Activated CD4-positive, CD25-positive, alpha-beta regulatory T cell treated with anti-CD3 and anti-CD28 coated beads, Interleukin-2, amount 50 U/mL, for 24 hours (primary cell): ENCODE measurements around the gene AK3.

ENCODE experiments used
- ATAC-seq, 2 donors: fragments of 150-1000 bp; cut with Tn5 transposase; one replicate each; pipeline ENCODE4 v1.10.0; 2021; ENCODE audit warnings: mild to moderate bottlenecking in 1 of 2, moderate library complexity in 1 of 2

The AK3 gene

DNA sequence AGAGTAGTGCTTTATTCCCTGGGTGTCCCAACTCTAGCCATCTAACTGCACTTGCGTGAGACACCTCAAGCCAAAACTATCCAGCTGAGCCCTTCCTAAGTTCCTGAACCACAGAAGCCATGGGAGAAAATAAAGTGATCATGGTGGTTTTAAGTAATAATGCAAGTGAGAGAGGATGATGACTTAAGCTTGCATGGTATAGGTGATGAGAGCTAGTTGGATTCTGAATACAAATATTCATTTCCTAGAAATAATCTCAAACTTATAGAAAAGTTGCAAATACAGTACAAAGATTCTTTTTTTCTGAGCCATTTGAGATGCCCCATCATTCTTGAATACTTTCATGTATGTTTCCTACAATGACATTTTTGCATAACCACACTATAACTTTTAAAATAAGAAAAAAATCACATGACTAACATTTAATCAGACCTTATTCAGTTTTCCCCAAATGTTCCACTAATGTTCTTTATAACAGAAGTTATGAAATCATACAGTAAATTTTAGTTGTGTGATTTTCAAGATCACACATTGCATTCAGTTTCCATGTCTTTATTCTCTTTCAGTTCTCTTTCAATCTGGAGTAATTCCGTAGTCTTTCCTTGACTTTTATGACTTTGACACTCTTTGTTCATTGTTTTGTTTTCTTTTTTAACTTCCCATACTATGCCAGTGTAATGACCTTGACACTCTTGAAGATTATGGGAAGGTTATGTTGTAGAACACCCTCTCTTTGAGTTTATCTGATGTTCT lies 5.5 kb upstream of the AK3 start:
- ATAC-seq, result peak; percentile 43 to 58

DNA sequence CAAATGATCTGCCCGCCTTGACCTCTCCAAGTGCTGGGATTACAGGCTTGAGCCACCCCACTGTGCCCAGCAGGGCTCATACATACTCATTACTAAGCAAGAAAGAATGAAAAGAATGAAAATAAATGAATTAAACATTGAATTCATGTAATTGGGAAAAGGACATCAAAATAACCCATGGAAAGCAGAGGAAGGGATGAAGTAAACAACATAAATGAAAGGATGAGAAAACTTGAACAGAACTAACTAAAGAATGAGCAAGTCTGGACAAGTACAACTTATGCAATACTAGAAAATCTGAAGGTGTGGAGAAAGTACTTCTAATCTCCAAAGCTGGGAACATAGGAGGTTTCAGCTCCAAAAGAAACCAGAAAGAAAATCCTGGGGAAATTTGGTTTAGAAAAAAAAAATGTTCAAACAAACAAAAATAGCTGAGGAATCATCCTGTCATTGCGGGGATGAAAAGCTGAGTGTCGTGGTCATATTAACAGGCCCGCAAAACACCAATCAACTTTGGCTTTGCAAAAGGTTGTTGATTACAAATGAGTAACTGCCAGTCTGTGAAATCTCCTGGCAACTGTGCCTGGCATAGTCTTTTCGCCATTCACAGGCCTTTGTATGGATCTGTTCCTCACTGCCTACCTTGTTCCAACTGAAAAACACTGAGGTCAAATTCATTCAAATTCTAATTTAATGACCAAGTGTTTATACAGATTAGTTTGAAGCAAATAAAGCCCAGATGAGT lies 2.3 kb upstream of the AK3 start:
- no peak for ATAC-seq

DNA sequence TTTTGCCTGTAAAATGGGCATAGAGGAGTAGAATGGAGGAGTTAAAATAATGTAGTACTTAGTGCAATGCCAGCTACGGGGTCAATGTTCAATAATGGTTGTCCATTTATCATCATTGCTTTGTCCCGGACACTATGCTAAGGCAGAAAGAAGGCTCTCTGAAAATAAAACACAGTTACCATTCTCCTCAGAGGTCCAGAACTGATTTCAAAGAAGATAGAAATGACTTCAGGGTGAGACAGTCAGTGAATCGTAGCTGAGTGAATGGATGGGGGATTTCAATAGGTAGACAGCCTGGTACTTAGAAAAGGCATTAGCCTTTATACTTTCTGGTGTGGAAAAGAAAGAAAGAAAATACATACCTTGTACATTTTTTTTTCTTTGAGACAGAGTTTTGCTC lies 1.2 kb upstream of the AK3 start:
- no peak for ATAC-seq

DNA sequence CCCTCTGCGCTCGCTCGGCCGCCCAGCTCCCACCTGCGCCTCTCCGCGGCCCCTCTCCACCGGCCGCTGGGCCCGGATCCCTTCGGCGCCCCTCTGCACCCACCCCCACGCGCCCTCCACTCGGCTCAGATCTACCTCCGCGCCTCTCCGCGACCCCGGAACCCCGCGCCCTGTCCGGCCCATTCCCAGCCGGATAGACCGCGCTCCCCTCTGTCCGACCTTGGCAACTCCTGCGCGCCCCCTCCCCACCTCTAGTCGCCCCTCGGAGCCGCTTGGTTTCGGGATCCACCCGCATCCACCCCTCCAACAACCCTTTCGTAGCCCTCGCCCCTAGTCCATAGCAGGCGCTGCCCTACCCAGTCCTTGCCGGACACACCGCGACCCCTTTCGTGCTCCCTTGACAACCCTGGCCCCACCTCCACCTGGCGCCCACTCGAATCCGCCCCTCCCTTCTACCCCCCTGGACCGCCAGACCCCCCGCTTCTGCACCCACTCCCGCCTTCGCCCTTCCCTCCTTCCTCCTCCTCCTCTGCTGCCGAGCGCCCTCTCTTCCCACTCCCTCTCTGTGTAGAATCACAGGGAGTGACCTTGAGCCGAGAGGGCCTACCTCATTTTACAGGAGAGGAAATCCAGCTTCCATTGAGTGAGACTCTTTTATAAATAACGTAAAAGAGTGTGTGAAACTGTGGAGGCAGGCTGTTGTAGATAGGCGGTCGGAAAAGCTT lies 525 bp upstream of the AK3 start:
- ATAC-seq, result no peak

DNA sequence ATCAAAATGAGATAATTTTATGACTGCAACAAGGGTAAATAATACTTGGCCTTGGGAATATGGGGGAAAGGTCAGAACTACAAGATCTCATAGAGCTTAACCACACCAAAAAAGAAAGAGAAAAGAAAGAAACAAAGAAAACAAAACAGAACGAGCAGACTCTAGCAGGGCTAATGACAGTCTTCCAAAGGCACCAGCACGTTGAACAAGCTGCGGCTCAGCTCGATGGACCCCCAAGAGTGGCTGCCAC lies 689 bp downstream of the AK3 start:
- no peak for ATAC-seq

DNA sequence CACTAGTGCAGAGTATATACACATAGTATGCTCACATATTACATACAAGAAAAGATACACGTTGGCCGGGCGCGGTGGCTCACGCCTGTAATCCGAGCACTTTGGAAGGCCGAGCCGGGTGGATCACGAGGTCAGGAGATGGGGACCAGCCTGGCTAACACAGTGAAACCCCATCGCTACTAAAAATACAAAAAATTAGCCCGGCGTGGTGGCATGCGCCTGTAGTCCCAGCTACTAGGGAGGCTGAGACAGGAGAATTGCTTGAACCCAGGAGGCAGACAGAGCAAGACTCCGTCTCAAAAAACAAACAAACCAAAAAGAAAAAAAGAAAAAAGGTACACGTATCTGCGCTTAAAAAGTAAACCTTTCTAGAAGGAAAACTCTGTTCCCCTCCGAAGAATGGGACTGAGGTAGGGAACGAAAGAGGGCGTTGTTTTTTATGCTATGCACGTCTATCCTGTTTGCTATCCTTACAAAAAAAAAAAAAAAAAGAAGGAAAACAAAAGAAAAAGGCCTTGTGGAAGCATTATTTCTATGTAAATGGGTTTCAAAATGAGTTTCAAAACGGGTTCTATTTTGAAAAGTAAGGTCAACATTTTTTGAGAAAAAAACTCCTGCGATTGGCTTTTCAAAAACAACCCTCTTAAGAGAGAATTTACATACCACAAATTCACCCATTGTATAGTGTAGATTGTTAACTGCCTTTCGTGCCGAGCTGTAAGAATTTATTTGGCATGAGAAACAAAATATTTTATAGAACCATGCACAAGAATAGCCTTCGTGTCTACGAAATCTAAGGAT lies 1.2 kb downstream of the AK3 start:
- no peak for ATAC-seq

DNA sequence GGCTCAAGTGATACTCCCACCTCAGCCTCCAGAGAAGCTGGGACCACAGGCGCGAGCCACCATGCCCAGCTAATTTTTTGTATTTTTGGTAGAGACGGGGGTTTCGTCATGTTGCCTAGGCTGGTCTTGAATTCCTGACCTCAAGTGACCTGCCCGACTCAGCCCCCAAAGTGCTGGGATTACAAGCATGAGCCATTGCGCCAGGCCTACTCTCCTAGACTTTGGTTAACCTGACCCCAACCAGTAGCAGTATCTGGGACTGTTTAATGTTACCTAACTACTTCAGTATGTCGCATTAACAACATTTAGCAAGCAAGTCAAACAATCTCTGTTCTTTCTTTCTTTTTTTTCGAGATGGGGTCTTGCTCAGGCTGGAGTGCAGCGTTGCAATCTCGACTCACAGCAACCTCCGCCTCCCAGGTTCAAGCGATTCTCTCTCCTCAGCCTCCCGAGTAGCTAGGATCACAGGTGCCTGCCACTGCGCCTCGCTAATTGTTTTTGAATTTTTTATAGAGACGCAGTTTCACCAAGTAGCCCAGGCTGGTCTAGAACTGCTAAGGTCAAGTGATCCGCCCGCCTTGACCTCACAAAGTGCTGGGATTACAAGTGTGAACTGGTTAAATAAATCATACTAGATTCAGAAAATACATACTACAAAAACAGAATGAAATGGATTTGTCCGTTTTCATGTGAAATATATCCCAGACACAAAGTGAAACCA lies 2.0 kb downstream of the AK3 start:
- no peak for ATAC-seq

DNA sequence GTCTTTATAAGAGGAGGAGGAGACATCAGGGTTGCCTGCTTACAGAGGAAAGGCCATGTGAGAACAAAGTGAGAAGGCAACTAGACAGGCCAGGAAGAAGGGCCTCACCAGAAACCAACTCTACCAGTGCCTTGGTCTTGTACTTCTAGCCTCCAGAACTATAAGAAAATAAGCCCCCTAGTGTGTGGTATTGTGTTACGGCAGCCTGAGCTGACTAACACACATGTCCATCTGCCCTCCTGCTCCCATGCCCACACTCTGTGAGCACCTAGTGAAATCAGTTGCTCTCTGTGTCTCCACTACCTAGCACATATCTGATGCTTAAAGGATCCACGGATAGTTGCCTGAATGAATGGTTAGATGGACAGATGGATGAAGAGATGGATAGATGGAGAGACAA lies 6.9 kb downstream of the AK3 start:
- no peak for ATAC-seq

DNA sequence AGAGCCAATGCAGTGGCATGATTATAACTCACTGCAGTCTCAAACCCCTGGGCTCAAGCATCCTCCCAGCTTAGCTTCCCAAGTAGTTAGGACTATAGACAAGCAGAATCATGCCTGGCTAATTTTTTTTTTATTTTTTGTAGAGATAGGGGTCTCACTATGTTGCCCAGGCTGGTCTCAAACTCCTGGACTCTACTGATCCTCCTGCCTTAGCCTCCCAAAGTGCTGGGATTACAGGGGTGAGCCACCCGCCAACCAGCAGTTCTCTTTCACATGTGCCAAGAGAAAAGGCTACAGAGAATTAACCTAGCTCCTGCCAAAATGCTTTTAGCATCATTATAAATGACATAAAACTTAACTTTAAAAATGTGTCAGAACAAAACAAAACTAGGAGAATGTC lies 8.1 kb downstream of the AK3 start:
- ATAC-seq, result no peak

DNA sequence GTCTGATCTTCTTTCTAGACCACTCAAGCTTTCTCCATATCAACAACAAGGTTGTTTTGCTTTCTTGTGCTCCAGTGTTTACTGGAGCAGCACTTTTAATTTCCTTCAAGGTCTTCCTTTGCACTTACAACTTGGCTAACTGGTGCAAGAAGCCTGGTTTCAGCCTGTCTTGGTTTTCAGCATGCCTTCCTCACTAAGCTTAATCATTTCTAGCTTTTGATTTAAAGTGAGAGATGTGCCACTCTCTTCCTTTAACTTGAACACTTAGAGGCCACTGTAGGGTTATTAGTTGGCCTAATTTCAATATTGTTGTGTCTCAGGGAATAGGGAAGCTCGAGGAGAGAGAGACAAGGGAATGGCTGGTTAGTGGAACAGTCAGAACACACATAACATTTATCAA lies 13.4 kb downstream of the AK3 start:
- no peak for ATAC-seq

DNA sequence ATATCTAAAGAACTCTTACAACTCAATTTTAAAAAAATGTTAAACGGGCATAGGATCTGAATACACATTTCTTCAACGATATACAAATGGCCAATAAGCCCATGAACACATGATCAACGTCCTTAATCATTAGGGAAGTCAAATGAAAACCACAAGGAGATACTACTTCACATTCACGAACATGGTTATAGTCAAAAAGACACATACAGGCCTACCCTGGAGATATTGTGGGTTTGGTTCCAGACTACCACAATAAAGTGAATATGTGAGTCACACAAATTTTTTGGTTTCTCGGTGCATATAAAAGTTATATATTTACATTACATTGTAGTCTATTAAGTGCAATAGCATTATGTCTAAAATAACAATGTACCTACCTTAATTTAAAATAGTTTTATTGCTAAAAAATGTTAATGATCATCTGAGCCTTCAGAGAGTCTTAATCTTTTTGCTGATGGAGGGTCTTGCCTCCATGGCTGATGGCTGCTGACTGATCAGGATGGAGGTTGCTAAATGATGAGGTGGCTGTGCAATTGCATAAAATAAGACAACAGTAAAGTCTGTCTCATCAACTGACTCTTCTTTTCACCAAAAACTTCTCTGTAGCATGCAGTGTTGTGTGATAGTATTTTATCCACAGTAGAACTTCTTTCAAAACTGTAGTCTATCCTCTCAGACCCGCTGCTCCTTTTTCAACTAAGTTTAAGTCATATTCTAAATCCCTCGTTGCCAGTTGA lies 15.1 kb downstream of the AK3 start:
- peak; percentile 90 to 96 for ATAC-seq

DNA sequence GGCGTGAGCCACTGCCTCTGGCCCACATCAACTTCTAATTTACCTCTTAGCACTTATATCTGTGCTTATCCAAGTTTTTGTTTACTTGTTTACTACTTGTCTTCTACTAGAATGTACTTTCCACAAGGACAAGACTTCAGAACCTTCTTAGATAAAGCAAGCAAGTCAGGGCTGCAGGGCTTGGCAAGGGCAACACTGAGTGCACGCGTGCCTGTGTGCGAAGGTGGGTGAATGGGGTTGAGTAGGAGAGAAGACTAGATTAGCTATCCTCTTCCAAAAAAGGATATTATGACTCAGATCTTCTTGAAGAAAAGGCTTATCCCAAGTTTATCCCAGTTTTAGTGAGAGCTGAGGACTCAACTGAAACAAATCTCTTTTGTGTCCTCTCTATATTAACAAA lies 19.3 kb downstream of the AK3 start:
- ATAC-seq, result no peak

DNA sequence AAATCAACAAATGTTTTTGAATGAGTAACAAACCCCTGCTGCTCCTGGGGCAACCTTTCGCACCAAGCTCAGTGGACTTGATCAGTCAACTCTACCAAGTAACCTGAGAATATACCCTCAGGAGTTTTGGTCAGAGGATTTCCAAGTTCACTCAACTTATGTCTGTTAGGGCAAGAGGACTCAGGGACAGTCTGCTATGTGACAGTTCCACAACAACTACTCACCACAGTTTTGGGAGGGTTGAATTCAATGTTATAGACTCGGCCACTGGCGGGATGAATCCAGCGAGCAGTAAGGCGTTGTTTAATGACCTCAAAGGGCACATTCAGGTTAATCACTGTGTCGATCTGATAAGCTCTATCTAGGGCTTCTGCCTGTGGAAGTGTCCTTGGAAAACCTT lies 22.1 kb downstream of the AK3 start:
- no peak for ATAC-seq

DNA sequence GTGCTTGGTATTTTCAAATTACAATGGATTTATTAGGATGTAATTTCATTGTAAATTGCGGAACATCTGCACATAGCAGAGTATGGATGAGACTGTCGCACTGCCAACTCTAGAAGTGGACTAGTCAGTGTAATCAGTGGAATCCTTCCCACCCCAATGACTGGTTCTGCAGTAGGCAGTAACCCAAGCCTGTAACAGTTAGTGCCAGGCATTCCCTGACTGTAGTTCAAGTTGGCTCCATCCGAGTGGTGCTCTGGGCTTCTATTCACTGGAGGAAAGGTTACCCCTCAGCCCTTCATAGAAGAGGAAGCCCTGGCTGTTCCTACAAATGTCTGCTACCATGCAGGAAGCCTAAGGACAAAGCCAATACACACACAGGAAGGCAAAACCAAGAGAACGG lies 23.2 kb downstream of the AK3 start:
- ATAC-seq, result no peak

DNA sequence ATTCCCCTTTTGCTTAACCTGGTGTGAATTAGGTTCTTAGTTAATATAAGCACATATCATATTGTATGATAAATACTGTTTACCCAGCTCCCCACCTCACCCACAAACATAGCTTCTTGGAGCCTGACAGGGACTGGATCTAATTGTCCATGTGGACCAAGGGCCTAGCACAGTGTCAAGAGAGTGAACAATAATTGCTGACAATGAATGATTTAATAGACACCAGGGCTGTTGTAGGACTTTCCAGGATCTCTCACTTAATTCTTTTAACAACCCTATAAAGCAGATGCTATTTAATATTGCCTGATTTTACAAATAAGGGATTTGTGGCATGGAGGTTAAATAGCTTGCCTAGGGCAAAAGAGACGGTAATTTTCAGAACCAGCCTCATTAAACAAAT lies 24.8 kb downstream of the AK3 start:
- ATAC-seq, result no peak

DNA sequence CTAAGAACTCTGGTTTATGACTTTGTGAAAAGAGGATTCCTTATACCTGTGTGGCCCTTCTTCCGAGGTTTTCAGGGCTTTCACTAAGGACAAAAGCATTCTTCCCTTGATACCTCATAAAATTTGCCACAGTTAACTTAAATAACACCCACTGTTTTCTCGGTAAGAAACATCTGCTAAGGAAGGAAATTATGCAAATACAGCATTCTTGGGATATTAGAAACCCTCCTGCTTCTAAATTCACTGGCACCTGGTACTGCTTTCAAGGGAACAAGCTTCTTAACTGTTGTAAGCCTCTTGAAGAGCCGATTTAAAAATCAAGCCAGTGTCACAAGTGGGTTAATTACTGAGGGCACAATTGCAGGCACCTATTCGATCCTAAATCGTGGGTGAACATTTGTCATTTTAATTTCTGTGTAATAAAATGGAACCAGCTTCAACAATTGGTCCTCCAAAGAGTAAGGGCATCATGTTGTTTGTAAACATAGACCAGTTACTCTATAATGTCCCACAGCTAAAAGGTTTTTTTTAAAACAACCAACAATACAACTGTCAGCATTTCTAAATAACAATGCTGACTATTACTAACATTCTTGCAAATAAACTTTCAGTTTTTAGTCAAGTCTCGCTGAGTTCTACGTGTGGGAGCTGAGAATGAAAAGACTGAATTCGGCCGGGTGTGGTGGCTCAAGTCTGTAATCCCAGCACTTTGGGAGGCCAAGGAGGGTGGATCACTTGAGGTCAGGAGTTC lies 26.6 kb downstream of the AK3 start:
- ATAC-seq, result no peak

DNA sequence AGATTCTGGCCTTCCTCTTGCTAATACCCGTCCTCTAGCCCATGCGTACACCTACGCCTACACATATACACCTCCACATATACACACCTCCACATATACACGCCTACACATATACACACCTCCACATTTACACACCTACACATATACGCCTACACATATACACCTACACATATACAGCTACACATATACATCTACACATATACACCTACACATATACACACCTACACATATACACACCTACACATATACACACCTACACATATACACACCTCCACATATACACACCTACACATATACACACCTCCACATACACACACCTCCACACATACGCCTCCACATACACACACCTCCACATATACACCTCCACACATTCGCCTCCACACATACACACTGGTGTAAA lies 27.2 kb downstream of the AK3 start:
- ATAC-seq, result no peak

DNA sequence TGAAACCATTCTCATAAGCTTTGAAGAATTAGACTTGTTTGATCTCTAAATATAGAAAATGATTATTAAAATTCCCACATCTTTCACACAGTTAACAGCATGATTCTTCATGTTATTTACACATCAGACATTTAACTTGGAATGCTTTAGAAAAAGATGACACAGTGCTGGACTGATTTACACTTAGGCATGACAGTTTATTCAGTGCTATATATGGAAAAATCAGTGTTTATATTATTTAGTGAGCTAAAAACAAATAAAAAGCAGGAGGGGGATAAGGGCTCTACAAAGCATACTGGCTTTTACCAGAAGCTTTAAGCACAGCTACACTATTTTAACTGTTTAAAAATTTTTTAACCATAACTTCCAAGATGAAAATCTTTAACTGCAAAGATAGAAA lies 31.6 kb downstream of the AK3 start:
- ATAC-seq, result no peak

DNA sequence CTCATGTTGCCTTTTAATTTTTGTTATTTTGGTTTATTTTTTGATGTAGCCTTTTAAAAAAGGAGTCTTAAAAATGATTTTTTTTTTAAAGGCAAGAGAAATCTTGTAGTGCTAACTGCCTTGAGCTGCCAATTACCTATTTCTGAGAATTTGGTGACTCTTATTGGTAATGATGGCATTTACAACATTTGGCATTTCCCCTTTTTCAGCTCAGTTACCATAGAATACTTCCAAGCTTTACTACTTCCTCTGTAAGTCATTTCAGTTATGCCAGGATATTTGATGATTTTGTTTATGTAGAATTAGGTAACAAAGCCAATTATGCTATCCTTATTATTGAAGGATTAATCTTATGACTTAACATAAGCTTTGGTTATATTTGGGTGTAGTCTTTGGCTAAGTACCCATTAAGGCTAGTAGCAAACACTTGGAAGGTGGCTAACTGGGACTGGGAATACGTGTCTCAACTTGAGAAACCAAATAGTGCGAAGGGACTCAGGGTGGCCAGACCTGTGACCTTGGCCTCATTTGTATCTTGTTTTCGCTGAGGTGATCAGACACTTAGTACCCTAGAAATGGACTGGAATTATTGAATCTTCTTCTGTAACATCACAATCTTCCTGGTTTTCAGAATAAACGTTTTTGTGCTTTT lies 33.9 kb downstream of the AK3 start:
- ATAC-seq, result no peak

DNA sequence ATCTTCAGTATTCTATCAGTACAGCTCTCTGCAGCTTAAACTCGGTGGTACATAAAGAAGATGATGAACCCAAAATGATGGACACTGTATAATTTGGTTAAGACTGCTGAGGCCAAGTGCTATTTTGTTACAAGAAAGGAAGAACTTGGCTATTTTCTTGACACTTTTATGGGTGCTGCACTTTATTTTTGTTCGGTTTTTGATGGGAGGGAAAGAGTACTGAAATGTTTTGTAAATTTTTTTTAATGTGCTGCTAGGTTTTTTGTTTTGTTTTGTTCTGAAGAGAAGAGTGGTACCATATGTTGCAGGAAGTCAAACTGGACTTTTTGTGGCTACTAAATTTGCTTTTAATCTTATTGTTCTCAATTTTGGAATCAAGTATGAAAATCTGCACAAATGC lies 35.0 kb downstream of the AK3 start:
- ATAC-seq, result no peak

DNA sequence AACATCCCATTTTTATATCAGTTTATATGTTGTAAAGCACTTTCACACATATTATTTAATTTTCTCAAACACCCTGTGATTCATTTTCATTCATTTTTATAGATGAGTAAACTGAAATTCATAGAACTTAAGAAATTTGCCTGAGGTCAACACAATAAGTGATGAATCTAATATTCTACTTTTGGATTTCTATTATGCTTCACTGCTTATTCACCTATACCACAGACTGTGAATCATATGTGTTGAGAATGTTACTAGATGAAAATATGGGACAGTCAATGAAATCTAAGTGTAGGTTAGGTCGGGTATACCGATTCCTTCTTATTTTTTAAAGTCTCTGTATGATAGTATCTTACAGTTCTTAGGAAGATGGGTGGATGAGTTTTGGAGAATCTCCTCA lies 36.9 kb downstream of the AK3 start:
- peak; percentile 94 to 98 for ATAC-seq
